Endometrium (tissue), 2 donors: Measurements from ENCODE around the gene MAPK13.
"Not testable (repeated sequence)": the region's sequence is repeated elsewhere in the genome, so short reads cannot be mapped to it uniquely, and the experiment has no call there.

ENCODE experiments used
- FAIRE-seq: peaks from 2 replicates; lab custom pipeline; 2012; peaks lifted over from hg19 to GRCh38; lab: Jason Lieb, UNC
- donor health status: control.
- donor health status: control.

MAPK13 gene

GRCh38 chr6:36129941-36130666, at the start of gene MAPK13:
Gene MAPK13, plus strand, starts transcription at chr6:36130513. Its CDS starts 70 bp downstream, at chr6:36130583.
- no peak for FAIRE-seq

DNA sequence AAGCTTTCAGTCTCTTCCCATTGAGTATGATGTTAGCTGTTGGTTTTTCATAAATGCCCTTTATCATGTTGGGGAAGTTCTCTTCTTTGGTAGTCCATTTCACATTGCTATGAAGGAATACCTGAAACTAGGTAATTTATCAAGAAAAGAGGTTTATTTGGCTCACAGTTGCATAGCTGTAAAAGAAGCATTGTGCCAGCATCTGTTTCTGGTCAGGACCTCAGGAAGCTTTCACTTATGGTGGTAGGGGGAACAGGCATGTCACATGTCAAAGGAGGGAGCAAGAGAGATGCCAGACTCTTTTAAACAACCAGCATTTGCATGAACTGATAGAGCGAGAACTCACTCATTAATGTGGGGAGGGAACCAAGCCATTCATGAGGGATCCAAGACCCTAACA, 48.0 kb upstream of the MAPK13 start:
- FAIRE-seq, result no peak

DNA sequence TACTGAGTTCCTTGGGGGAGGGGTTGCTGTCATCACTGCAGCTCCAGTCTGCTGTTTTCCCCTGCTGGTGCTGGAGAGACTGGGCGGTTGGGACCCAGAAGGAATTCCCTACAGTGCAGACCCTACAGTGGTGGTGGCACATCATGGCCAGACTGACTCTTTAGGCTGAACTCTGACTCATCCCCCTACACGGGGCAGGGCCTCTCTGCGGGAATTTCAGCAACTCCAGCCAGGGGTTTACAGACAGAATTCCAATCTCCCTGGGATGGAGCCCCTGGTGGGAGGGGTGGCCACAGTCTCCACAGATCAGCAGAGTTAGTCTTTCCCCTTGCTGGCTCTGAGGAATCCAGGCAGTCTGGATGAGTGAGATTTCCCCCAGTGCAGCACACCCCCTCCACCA, 46.9 kb upstream of the MAPK13 start:
- FAIRE-seq, result no peak

GRCh38 chr6:36088204-36088603, 42.1 kb upstream of the MAPK13 start:
- not testable (repeated sequence) for FAIRE-seq

GRCh38 chr6:36089048-36089447, 41.3 kb upstream of the MAPK13 start:
- FAIRE-seq, result no peak

DNA sequence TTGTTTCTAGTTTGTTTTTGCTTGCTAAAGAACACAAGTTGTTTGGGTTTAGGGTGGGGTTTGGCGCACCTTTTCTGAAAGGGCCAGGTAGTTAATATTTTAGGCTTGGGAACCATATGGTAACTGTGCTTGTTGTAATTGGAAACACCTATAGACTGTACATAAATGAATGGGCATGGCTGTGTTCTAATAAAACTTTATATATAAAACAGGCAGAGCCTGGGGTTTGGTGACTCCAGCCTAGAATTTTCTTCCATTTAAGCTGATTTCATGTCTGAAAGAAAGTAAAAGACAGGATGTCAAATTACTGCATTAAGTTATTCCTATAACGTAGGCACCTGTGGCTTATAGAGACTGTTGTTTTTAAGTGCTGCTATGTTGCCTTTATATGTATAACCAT, 36.1 kb upstream of the MAPK13 start:
- no peak for FAIRE-seq

DNA sequence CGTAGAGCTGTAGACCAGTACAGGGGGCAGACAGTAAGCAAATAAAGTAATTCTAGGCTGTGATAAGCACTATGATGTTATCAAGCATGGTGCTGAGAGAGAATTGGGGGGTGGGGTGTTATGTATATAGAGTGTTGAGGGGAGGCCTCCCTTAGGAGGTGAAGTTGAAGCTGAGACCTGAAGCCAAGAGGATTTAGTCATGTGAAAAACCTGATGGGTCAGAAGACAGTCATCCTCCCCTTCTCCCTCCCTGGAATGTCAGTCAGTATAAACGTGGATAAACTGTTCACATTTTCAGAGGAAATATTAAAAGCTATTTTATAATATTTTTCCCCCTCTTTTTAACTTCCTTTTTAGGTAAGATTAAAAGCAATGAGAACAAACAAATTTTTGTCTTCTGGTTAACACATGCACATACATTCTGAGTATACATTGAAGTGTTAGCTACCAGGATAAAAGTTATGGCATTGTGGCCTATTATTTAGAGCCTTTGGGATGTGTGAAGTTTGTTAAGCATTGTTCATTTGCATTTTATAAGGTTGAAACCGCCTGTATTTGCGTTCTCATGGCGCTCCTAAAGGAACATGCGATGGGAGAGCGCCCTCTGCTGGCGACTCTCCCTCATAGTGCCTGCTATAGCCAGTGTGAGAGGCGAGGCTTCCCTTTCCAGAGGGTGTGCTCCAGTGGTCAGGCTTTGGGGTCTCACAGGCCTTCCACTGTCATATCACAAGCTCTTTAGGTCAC, 35.4 kb upstream of the MAPK13 start:
- peak; percentile 15 for FAIRE-seq

DNA sequence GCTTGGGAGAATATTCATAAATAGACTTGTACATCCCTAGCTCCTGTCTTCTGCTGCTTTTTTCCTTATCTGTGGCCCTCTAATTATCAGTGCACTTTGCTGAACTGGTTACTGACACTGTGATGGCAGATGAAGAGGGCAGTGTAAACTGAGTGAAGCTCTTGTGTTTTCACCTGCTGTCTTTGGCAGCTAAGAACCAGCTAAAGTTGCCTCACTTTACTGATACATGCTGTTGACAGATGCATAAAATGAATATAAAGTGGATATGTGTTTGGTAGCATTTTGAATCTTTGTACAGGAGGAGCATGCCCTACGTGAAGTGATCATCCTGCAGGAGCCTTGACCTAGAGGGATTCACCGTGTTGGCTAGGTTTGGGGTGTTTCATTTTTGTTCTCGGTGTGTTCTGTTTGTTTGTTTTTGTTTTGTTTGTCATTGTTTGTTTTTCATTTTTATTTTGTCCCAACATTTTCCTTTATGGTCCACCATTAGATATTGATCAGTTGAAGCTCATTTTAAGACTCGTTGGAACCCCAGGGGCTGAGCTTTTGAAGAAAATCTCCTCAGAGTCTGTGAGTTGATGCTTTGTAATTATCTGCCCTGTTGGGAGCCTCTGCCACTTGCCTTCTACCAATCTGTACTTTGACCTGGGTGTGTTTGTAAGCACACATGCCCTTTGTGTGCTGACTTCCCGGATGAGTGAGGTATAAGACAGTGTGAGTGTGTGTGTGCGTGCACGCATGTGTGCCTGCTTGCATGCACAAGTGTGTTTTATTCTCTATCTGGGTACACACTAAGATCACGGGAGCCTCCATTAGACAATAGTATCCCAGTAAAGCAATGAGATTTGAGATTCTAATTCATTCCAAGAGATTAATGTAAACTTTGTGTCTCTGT, 34.6 kb upstream of the MAPK13 start:
- FAIRE-seq, result no peak

DNA sequence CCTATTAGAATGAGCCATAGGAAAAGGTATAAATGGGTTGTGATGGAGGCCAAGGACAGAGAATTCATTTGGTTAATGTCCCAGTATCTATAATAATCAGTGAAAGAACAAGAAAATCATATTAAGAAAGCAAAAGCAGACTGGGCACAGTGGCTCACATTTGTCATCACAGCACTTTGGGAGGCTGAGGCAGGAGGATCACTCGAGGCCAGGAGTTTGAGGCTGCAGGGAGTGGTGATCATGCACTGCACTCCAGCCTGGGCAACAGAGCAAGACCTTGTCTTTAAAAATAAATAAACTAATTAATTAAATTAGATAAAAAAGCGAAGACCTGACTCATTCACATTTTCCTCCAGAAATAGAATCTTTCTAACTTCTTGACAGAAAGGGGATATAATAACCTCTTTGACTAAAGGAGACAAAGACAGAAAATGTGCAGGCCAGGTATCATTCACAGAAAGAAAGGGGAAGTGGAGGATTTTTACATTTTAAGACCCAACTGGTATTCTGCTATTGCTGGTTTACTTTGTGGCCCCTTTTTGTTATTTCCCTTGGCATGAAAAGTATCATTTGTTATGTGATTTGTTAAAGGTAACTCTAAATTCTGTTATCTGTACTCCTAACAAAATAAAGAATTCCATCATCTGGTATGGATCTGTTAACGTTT, 31.9 kb upstream of the MAPK13 start:
- no peak for FAIRE-seq

DNA sequence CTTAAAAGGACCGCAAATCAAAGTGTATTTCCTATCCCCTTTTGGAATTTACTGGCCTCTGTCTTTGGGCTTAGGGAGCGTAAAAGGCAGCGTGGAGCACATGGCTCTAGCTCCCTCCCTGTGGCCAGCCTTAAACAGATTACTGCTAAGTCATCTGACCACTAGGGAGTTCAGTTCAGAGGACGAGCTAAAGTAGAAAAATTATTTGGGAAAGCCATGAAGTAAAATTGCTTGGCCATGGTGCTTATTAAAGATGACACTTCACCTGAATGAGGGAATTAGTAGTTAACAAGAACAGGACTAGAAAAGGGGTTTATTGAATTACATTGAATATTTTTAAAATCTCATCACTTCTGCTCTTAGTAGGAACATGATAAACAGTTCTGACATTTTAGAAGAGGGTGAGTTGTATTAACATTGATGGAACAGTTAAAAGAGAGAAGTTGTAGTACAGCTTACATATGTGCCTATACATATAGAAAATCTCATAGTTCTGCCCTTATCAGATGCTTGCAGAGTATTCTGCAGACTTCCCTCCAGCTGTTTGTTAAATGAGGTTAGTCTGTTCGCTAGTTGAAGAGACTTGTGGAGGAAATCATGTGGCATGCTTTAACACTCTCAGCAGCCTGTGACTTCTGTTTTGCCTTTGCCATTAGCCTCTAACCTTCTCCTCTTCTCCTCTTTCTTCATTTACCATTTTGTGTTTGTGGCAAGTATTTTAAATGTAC, 31.2 kb upstream of the MAPK13 start:
- no peak for FAIRE-seq

DNA sequence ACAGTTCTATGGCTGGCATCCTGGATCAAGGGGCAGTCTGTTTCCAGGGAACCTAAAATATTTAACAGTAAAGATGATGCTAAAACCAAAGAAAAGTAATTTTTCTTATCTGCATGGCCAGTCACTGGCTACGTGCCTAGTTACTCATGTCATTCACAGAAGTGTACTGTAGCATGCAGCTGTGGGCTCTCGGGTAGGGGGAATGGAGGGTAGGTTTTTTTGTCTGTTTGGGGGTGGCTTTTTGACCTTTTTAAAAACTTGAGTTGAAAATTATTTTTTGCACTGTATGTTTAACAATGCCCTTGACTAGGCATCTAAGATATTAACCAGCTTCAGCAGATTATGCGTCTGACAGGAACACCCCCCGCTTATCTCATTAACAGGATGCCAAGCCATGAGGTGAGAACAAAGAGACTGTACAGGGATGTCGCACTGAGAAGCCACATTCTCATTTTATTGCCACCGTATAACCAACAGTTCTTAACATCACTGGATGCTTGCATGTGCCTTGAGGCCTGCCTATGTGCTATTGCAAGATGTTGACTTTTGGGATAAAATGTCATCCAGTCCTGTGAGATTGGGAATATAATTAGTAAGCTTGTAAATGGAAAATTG, 30.3 kb upstream of the MAPK13 start:
- FAIRE-seq, result no peak

- FAIRE-seq, result no peak
Measured at GRCh38 chr6:36101691-36102090, 28.6 kb upstream of the MAPK13 start.

- FAIRE-seq, result no peak
Measured at GRCh38 chr6:36102853-36103252, 27.5 kb upstream of the MAPK13 start.

- FAIRE-seq, result no peak
Measured at GRCh38 chr6:36104836-36105235, 25.5 kb upstream of the MAPK13 start.

DNA sequence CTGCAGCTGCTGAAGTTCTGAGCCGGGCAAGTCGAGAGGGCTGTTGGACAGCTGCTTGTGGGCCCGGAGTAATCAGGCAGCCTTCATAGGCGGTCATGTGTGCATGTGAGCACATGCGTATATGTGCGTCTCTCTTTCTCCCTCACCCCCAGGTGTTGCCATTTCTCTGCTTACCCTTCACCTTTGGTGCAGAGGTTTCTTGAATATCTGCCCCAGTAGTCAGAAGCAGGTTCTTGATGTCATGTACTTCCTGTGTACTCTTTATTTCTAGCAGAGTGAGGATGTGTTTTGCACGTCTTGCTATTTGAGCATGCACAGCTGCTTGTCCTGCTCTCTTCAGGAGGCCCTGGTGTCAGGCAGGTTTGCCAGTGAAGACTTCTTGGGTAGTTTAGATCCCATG, 21.2 kb upstream of the MAPK13 start:
- no peak for FAIRE-seq

- no peak for FAIRE-seq
Measured at GRCh38 chr6:36110050-36110449, 20.3 kb upstream of the MAPK13 start.

GRCh38 chr6:36110863-36111262, 19.4 kb upstream of the MAPK13 start:
- no peak for FAIRE-seq

- FAIRE-seq, result no peak
Measured at GRCh38 chr6:36111526-36111925, 18.8 kb upstream of the MAPK13 start.

DNA sequence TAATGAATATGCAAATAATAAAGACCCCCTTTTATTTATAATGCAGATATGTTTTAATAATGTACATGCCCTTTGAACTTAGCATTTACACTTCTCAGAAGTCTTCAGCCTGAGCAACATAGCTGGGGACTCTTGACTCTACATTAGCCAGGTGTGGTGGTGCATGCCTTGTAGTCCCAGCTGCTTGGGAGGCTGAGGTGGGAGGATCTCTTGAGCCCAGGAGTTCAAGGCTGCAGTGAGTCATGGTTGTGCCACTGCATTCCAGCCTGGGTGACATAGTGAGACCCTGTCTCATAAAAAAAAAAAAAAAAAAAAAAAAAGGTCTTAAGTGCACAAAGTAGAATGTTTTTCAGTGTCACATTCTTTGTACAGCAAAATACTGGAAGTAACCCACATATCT, 17.3 kb upstream of the MAPK13 start:
- no peak for FAIRE-seq

DNA sequence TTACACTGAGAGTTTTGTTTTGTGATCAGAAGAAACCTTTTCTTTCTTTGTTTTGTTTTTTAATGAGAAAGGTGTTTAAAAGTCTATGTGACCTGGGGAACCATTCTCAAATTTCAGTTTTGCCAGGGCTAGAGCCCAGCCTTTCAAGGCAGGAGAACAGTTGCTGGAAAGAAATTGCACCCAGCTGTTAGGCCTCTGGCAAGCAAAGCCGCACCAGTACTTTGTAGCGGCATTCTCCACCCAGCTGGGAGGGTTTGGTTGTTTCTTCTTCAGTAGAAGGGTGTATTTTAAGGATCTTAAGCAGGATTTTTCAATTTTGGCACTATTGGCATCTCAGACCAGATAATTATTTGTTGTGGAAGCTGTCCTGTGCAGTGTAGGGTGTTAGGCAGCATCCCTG, 16.6 kb upstream of the MAPK13 start:
- no peak for FAIRE-seq

DNA sequence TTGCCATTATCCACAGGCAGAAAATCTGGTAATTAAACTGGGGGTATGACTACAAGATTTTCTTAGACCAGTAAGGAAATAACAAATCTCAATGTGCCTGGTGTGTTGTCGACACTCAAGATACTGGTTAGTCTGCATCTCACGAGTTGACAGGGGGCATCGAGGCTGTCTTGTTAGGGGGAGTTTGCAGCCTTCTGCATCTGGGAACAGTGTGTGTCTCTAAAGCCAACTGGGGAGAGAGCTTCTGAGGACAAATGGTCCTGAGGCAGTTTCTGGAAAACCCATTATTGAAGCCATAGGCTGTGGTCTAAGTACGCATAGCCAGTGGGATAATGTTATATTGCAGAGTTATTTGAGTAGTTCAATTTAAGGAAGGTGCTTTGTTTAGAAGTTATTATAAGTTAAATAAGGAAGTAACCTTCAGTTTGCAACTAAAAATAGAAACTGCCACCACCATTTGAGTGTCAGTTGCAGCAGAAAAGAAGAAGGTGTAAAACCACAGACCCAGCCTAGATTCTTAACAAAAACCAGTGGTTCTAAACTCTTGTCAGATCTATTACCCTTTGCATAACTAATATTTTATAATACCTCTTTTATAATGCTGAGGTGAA, 15.4 kb upstream of the MAPK13 start:
- no peak for FAIRE-seq
